Stimulated activated CD4-positive, alpha-beta T cell treated with anti-CD3 and anti-CD28 coated beads, Interleukin-15, amount 100 ng/mL, for 24 hours (primary cell): ENCODE measurements around the gene IP6K2.
"Not testable (repeated sequence)": the region's sequence is repeated elsewhere in the genome, so short reads cannot be mapped to it uniquely, and the experiment has no call there.

Experiments
- DNase-seq: peaks from one replicate; pipeline ENCODE4 v3.0.0-alpha.2; 2020

IP6K2 gene

GRCh38 chr3:48716982-48717746, at the start of gene IP6K2:
IP6K2 (minus strand) TSS chr3:48717221; CDS start chr3:48695291, 21,930 bp downstream.
- peak; percentile 100 for DNase-seq

- DNase-seq = no peak
Measured at GRCh38 chr3:48765376-48765775, 48.4 kb upstream of the IP6K2 start.

- DNase-seq = no peak
Measured at GRCh38 chr3:48762816-48763215, 45.8 kb upstream of the IP6K2 start.

- not testable (repeated sequence) for DNase-seq
Measured at GRCh38 chr3:48759991-48760540, 43.0 kb upstream of the IP6K2 start.

- not testable (repeated sequence) for DNase-seq
Measured at GRCh38 chr3:48759531-48759930, 42.5 kb upstream of the IP6K2 start.

GRCh38 chr3:48759071-48759470, 42.0 kb upstream of the IP6K2 start:
- DNase-seq = no peak

- DNase-seq = no peak
Measured at GRCh38 chr3:48756640-48757039, 39.6 kb upstream of the IP6K2 start.

- no peak for DNase-seq
Measured at GRCh38 chr3:48750856-48751255, 33.8 kb upstream of the IP6K2 start.

- DNase-seq = no peak
Measured at GRCh38 chr3:48748754-48749153, 31.7 kb upstream of the IP6K2 start.

GRCh38 chr3:48747706-48748105, 30.7 kb upstream of the IP6K2 start:
- DNase-seq = no peak

GRCh38 chr3:48747015-48747615, 30.1 kb upstream of the IP6K2 start:
- DNase-seq = no peak

- no peak for DNase-seq
Measured at GRCh38 chr3:48743773-48744172, 26.8 kb upstream of the IP6K2 start.

GRCh38 chr3:48741226-48741625, 24.2 kb upstream of the IP6K2 start:
- not testable (repeated sequence) for DNase-seq

- DNase-seq = peak; percentile 75
Measured at GRCh38 chr3:48739955-48740823, 23.2 kb upstream of the IP6K2 start.

- no peak for DNase-seq
Measured at GRCh38 chr3:48739617-48739954, 22.6 kb upstream of the IP6K2 start.

GRCh38 chr3:48738926-48739616, 22.1 kb upstream of the IP6K2 start:
- no peak for DNase-seq

- no peak for DNase-seq
Measured at GRCh38 chr3:48738144-48738536, 21.1 kb upstream of the IP6K2 start.

- DNase-seq = not testable (repeated sequence)
Measured at GRCh38 chr3:48735075-48735767, 18.2 kb upstream of the IP6K2 start.

- DNase-seq = not testable (repeated sequence)
Measured at GRCh38 chr3:48734541-48734940, 17.5 kb upstream of the IP6K2 start.

- not testable (repeated sequence) for DNase-seq
Measured at GRCh38 chr3:48733752-48734518, 16.9 kb upstream of the IP6K2 start.

- no peak for DNase-seq
Measured at GRCh38 chr3:48727511-48727910, 10.5 kb upstream of the IP6K2 start.
